ENCODE data around the gene BCAR3.

BCAR3 gene

DNA sequence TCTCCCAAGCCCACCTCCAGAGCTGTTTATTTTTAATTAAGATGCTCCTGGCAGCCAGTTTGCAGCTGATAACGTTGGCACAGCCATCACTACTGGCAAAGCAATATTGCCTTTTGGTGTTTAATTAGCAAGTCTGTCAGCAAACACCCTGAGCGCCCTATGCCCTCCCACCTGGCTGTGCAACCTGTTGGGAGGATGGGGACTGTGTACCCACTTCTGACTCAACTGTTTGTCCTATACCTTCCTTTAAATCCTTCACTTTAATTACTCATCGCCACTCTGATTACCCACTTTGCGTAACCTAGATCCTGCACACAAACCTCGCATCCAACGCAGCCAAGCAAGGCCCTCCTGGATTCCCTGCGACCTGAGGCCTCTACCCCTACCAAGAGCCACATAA is 67.1 kb downstream of the BCAR3 start:
- no peak for DNase-seq

DNA sequence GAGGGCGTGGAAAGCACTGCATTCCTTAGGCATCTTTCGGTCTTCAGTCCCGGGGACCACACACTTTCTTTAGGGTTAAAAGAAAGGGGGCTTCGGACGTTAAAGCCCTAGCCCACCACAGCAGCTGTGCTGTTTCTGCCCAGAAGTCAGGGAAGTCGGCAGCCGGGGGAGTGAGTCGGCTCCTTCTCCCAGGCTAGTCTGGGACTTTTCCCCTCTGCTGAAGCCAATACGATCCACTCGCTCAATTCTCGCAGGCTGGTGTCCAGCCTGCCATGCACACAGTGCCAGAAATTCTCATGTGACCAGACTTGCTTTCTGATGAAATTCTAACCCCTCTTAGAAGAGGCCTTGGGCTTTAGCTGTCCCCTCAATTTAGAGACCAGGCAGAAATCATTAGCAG is 67.7 kb downstream of the BCAR3 start:
- no peak for DNase-seq

DNA sequence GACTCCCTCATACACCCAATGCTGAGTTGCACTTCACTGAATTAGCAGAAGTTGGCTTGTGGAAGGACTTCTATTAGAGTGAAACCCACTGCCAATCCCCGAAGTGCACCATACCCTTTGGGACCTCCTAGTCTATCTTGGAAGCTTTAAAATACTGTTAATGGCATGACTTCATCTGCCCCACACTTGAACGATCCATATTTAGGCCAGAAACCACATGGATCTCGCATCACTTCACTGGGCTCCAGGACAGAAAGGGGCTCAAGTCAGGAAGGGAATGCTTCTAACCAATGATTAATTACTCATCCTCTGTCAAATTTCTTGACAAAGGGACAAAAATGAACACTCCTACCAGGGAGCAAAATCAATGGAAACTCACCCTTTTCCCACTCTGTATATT is 69.1 kb downstream of the BCAR3 start:
- no peak for DNase-seq

DNA sequence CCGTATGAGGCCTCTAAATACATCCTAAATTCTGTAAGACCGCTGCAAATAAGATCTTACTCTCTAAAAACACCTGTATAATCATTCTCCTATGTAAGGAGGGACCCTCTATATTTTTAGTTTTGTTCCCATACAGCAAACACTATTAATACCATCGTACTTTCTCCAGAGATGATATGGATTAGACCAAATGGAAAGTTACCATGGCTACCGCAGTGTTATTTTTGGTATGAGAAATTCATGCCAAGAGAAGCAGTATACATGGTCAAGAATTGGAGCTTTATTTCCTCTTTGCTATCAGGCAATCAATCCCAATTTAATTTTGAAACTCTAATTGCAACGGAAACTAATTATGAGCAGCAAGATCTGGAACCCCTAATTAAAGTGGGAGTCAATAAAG is 70.0 kb downstream of the BCAR3 start:
- no peak for DNase-seq

DNA sequence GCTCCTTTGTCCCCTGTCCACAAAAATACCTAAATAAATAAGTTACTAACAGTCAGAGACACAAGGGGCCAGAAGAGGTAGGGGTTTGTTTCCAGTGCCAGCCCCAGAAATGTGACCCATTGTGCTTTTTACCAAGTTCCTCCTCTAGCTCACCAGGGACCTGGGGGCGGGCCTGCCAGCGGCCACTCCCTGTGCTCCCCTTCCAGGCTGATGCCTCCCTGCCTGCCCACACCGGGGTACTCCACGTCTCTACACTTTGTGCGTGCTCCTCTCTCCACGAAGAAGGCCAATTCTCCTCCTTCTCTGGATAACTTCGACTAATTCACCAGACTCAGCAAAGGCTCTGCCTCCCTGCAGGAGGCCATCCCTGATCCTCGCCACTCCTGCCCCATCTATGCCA is 72.1 kb downstream of the BCAR3 start:
- DNase-seq, result no peak

DNA sequence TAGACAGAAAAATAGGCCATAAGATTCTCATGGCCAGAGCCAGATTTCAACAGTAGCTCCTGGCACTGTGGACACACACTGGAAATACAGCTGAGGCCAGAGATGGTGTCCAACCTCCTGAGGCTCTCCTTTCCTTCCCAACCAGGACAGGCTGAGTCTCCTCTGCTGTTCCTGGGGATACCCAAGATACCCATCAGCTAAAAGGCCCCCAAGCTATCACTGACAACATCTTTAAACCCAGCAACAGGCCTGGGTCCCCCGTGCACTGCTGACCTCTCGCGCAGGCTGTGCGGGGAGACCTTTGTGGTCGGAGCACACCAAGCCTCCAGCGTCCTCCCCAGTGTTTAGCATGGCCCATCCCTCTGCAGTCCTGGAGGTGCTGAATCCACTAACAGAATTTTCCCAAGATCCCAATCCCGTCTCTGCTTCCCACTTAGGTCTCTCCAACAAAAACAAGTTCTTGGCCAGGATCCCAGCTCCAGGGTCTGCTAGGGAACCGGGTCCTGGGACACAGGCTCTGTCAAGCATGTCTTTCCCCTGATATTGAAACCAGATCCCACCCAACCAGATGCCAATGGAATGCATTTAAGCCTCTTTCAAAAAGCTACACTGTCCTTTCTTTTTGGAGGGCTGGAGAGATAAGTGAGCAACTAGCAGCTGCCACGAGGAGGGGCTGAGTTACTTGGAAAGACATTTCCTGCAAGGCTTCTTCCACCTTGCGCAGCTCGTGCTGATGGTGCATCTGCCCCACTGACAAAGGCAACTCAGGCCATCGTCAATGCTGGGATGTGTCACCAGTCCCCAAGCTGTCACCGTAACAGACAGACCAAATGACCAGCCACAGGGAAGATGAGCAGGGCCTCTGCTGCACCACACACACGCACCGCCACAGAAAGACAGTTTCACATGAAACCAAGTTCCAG is 73.2 kb downstream of the BCAR3 start:
- no peak for DNase-seq

DNA sequence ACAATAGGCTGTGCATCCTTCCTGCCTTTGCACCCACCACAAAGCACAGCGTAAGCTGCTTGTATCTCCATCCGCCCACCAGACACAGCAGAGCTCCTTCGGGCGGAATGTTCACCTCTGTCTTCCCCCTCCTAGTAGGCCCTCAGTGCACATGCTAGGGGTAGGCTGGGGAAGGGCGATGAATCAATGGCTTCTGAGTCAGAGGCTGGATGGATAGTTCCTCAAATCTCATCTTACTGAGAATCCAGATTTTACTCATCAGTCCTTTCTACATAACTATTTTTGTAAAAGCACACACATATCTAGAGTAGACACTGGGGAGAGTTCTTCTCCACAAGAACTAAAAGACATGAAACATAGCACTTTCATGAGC is 73.8 kb downstream of the BCAR3 start:
- no peak for DNase-seq

DNA sequence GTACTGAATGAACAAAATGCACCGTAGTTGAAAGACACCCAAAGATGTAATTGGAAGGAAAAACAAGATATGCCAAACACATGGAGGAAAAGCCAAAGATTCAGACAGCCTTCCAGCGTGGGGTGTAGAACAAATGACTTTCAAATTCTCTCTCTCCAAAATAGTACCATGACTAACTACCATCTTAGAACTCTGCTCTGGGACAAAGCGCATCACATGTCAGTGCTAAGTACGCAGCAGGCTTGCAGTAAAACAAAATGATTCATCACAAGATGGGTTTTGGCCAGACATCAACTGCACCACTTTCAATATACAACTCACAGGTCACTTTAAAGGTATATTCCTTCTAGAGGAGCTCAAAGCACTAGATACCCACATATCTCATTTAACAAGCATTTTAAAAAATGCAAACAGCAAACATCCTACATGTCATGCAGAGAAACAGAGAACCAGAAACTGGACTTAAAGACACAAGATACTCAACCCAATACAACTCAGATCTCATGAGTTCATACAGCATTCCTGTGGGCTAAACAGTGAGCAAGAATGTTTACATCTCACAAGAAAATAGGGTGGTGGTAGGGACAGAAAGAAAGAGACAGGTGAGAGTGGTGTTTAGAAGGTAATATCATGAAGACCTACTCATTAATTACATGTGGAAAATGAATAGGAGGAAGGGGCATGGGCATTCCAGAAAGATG is 75.7 kb downstream of the BCAR3 start:
- DNase-seq, result no peak

DNA sequence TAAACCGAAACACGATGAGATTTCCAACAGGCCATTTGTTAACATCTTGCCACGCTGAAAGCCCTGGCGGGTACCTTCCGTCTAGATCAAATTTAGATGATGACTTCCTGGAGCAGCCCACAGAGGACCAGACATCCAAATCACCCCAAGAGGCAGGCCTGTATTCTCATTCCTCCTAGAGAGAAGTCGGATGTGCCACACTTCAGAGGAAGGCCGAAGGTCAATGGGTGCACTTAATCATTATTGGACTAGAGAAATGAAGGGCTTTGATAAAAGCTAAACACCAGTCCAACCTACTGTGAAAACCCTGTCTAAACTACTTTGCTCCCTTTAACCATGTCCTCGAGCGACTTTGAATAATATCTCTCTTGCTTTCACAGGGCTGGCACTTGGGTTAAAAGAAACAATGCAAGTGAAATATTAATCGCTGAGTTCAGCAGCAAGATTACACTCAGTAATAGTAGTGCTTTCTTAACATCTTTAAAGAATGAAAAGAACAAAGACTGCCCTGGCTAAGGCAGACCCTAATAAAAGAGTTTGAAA is 76.5 kb downstream of the BCAR3 start:
- no peak for DNase-seq

DNA sequence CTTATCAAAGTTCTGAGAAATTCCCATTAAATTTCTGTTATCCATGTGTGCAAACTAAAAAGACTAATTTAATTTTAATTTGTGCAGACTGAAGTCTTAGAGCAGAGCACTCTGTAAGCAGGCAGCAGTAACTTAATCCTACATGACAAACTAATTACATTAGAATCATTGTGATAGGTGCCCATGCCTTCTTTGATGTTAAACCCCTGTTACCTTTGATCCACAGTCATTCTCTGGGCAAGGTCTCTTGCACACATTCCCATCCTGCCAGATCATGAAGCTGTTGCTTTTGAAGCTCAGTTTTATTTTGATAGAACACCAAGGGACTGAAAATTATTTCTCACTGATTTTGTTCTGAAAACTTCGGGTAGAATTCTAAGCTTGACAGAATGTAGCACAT is 77.2 kb downstream of the BCAR3 start:
- no peak for DNase-seq

DNA sequence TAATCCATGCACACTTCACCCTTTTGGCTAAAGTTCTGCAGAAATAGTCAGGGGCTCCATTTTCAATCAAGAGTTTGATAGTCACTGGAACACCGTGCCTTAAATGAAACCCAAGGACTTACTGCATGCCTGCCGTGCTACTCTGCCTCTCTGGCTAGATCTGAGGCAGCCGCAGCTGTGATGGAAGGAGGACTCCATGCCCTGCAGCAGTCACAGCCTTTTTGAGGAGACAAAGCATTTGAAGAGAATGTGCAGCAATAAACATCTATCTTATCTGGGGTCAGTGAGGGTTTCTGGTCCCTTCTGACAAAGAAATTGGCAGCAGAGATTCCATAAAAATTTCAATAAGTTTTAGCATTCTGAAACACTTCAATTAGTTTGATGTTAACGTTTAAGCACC is 78.0 kb downstream of the BCAR3 start:
- no peak for DNase-seq

DNA sequence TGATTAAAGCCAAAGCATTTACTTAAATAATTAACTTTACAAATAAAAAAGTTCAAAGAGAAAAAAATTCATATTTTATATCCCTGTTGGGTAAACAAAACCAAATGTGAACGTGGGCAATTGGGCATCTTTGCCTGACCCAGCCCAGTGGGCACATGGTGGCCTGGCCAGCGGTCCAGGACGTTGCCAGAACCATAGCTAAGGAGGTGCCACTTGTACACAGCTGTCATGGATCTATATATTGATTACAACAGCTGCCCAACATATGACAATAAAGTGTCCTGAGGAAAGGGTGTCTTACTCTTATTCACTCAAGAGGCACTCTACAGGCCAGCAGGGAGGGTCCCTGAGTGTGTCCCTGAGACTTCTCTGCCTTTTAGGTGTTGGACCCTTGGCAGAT is 78.5 kb downstream of the BCAR3 start:
- DNase-seq, result no peak

DNA sequence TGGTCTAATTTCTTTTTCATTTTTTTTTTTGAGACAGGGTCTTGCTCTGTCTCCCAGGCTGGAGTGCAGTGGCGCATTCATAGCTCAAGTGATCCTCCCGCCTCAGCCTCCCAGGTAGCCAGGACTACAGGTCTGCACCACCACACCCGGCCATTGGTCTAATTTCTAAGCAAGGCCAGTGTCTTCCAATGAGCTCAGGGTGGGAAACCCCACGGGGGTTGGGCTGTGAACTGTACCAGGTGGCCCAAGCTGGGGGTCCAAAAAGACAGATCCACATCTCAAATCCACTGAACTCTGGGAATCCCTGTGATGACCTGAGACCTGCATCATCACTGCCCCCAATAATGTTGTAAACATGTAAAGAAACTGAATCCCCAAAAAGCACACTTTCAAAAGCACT is 79.5 kb downstream of the BCAR3 start:
- no peak for DNase-seq

DNA sequence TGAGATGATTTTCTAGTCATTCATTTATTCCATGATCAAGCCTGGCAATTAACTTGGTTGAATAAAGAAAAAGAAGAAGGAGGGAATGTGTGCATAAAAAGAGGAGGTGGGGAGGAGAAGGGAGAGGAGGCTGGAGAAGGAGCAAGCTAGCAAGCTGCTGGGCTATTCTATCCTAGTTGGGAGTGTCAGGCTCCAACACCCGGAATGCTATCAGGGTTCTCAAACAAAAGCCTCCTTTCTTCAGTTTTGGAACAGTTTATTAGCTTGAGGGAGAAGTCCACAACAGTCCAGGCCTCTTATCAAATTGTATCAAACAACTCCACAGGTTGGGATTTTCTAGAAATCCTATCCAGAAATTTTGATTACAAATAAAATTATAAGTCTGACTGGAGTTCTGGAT is 80.0 kb downstream of the BCAR3 start:
- DNase-seq, result no peak

DNA sequence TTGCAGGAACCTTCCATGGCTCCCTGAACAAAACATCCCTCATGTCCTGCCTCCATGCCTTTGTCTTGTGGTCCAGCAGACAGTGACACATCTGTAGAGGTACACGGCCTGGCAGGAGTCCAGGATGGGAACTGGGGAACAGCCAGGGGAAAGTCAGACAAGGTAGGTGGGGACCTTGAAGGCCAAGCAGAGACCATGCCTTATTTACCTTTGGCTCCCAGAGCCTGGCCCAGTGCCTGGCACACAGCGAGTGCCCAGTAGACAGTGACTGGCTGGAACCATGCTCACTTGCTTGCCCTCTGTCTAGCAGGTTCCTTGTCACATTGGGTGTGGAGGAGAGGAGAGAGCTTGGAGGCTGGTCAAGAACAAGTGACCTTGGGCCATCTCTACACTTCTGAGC is 81.0 kb downstream of the BCAR3 start:
- no peak for DNase-seq

DNA sequence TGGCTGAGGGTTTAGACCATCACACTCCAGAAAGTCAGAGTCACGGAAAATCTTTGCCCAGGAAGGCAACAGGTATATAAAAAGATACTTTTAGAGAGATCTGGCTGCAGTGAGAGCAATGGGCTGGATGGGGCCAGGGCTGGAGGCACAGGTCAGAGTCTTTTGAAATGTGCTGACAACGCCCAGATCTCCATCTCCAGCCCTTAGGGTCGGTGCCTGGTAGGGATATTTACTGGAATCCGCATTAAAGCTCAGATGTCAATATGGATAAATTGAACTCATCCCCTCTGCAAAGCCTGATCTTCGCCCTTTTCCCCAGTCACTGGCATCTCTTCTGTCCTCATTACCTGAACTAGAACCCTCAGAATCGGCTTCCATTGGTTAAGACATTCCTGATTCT is 82.2 kb downstream of the BCAR3 start:
- no peak for DNase-seq

DNA sequence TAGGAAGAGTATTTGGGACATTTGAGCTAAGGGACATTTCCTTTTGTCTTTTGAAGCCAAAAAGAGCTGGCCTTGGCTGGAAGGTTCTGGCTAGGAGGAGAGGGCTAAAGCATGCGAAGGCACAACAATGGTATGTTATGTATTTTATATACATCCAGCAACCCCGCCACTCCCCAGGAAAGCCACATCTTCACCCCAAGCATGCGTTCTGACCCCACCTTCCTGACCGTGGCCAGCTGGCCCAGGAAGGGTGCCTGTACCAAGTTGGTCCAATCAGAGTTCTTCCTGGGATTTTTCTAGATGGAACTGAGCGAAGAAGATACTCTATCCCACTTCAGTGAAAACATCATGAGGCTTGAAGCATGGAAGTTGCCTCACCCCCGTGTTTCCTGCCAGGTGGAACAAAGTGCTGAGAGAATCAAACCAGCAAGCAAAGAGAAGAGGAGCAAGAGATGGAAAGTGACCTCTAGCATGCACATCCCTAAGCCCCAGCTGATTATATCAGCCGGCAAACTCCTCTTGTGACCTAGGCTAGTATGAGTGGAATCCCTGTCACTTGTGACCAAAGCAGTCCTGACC is 82.7 kb downstream of the BCAR3 start:
- DNase-seq, result no peak

DNA sequence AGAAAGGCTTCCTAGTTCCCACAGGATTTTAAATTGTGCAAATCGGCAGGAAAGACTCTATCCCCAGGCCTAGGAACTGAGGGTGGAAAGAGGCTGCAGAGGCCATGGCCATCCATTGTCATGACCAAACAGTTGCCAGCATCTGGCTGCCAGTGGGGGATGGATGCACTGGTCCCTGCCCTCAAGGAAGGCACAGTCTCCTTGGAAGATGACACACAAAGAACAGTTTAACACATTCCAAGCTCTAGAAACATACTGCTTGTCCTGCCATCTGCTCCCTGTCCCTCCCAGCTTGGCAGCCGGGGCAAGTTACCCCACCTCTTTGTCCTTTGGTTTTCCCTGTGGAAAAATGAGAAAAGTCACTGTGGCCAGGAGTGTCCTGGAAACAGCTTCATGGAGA is 83.2 kb downstream of the BCAR3 start:
- no peak for DNase-seq

DNA sequence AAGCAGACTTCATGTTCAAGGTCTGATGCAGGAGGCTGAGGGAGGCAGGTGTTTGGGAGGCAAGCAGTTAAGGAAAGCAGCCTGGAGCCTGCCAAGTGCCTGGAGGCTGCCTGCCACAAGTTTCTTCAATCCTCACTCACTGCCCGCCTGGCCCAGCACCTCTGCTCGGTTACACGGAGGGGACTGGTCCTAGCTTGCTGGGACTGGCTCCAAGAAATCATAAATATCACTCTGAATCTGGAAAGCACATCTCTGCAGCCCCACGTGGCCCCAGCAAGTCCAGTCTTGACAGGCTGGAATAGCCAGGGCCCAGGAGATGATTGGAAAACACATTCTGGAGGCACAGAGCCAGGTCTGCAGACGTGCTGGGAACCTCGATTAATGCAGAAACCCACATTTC is 83.9 kb downstream of the BCAR3 start:
- no peak for DNase-seq

DNA sequence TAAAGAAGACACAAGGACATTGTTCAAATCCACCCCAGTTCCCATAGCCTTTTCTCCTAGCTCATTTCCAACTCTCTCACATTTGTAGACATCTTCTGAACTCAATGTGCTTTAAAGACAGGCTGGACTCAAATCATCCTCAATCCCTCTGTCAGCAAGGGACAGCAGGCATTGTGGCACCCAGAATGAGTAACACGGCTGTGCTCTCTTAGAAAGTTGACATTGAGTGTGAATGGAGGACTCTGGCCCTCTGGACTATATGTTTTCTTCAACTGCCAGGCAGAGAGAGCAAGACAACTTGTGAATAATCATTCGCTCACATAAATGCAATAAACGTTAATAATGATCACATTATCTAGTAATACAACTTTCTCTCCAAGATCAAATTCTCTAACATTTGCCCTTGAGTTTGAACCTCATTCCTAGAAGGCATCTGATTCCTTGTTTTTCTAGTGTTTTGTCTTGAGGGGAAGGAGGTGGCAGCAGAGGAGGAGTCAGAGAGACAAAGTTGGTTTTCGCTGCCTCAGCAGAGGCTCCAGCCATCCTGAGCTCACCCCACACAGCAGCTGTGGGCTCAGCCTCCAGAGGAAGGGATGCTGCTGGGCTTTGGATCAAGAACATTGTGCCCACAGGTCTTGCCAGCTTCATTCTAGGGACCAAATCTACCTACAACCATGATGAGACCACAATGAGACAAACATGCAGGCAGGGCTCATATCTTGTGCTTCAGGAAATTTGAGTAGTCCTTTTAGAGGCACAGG is 85.1 kb downstream of the BCAR3 start:
- no peak for DNase-seq

DNA sequence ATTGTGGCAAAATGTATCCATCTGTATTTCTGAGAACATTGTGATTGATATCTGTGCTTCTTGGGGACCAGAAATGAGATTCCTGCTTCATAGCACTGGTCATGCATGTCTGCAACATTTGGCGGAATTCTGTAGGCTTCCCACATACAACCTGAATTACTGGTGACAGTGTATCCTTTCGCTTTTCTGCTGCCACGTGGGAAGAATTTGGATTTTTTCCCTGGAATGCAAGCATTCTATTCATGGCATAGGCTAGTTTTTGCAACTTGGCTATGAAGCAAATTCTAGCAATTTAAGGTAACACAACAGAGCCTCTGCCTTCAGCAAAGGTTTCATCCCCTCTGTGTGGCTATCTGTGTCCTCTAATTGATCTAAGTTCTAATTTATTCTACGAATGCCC is 85.9 kb downstream of the BCAR3 start:
- no peak for DNase-seq

DNA sequence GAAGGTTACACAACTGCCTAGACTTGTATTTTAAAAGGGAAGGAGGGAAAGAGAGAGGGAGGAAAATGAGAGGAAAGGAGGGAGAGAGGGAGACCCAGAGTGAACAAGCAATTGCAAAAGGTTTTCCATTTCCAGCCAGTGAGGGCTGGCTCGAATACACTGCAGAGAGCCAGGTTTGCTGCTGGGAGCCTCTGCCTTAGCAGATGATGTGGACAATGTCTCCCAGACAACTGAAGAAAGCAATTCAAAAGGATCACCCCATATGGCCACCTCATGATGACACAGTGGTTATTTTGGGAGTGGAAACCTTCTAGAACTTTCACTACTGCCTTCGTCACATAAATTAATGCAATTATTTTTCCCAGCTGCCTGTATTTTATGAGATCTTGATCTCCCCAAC is 86.4 kb downstream of the BCAR3 start:
- DNase-seq, result no peak

DNA sequence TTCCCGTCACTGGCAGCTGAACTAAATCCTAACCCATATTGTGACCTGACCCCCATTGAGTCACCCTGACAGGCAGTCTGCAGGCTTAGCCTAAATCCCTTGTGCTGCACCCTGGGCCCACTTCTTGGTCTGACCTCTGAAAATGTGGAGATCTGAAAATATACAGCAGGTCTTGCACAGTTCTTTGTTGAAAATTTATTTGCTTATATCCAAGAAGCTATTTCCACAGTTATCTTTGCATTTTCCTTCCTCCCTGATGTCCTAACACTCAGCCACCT is 87.1 kb downstream of the BCAR3 start:
- DNase-seq, result no peak
